ENCODE results near the gene SAPCD2.
A peak's percentile ranks its signal among the peaks of the same experiment; 100 is the strongest.

Gene SAPCD2

GRCh38 chr9:137106662-137107250 is 36.4 kb upstream of the SAPCD2 start:
- no peak for DNase-seq

- DNase-seq = no peak
These were observed 35.7 kb upstream of the SAPCD2 start for GRCh38 chr9:137105814-137106661.

GRCh38 chr9:137103206-137103999 is 33.0 kb upstream of the SAPCD2 start:
- no peak for DNase-seq

GRCh38 chr9:137099231-137099630 is 28.9 kb upstream of the SAPCD2 start:
- DNase-seq = no peak

GRCh38 chr9:137097761-137098462 is 27.6 kb upstream of the SAPCD2 start:
- DNase-seq = no peak

GRCh38 chr9:137096785-137097546 is 26.6 kb upstream of the SAPCD2 start:
- DNase-seq = no peak

GRCh38 chr9:137095664-137096517 is 25.5 kb upstream of the SAPCD2 start:
- DNase-seq = no peak

GRCh38 chr9:137089232-137089947 is 19.0 kb upstream of the SAPCD2 start:
- DNase-seq = no peak

GRCh38 chr9:137088121-137088520 is 17.8 kb upstream of the SAPCD2 start:
- no peak for DNase-seq

- peak; percentile 47 for DNase-seq
These were observed 17.1 kb upstream of the SAPCD2 start for GRCh38 chr9:137087409-137087925.

- peak; percentile 98 for DNase-seq
These were observed 16.4 kb upstream of the SAPCD2 start, which contains the start of gene MAN1B1 for GRCh38 chr9:137086531-137087408. MAN1B1 (plus strand) TSS chr9:137086985; CDS start chr9:137087000, 15 bp downstream.

GRCh38 chr9:137085920-137086530 is 15.7 kb upstream of the SAPCD2 start:
- peak; percentile 45 for DNase-seq

- no peak for DNase-seq
These were observed 14.2 kb upstream of the SAPCD2 start for GRCh38 chr9:137084526-137084925.

- no peak for DNase-seq
These were observed 13.1 kb upstream of the SAPCD2 start for GRCh38 chr9:137083394-137084004.

GRCh38 chr9:137082925-137083290 is 12.6 kb upstream of the SAPCD2 start:
- DNase-seq = no peak

GRCh38 chr9:137082222-137082924 is 12.0 kb upstream of the SAPCD2 start:
- no peak for DNase-seq

All from hematopoietic multipotent progenitor cell treated with erythropoietin and hydrocortisone succinate and interleukin-3 and kit ligand, for 8 days (in vitro differentiated cells).